ENCODE measurements around the gene DNM1. TPM values are rescaled to one million over a fixed set of nuclear protein-coding genes. Genes with fewer than 3 reads are reported as not detected.

The DNM1 gene
- total RNA-seq, 2 donors from 2014 or later = 13.0 to 29.0 TPM

DNA sequence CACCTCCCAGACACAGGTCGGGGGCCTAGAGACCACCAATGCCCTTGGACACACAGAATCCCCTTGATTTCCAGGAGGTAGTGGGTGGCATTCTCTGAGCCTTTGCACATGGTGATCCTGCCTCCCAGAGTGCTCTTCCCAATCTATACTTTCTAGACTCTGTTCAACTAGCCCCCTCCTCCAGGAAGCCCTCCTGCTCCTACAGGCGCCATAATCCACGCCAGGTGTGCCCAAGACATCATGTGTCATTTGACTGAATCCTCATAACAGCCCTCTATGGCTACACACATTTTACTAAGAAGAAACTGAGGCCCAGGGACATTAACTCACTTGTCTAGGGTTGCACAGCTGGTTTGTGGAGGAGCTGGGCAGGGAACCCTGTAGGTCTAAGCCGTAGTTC, 36.0 kb upstream of the DNM1 start:
- WGBS, 2 donors = 94 to 98% methylated on average over 4 of the region's 4 CpGs
- no peak overlapping the region for H3K27ac ChIP-seq
- no peak overlapping the region for H3K4me3 ChIP-seq
- H3K4me1 ChIP-seq = peaks cover 7% of the 10 kb centered on the region
- ATAC-seq (no peak), DNase-seq (no peak)
- TF ChIP-seq, protein P1, sequence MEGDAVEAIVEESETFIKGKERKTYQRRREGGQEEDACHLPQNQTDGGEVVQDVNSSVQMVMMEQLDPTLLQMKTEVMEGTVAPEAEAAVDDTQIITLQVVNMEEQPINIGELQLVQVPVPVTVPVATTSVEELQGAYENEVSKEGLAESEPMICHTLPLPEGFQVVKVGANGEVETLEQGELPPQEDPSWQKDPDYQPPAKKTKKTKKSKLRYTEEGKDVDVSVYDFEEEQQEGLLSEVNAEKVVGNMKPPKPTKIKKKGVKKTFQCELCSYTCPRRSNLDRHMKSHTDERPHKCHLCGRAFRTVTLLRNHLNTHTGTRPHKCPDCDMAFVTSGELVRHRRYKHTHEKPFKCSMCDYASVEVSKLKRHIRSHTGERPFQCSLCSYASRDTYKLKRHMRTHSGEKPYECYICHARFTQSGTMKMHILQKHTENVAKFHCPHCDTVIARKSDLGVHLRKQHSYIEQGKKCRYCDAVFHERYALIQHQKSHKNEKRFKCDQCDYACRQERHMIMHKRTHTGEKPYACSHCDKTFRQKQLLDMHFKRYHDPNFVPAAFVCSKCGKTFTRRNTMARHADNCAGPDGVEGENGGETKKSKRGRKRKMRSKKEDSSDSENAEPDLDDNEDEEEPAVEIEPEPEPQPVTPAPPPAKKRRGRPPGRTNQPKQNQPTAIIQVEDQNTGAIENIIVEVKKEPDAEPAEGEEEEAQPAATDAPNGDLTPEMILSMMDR (IDR thresholded peaks at IDR 0.05) = no peak
- TF ChIP-seq POLR2A (IDR thresholded peaks at IDR 0.05) = no peak
- intact Hi-C loops (cut with DNase I) = no loop called here
- H3K27me3 ChIP-seq = no peaks in the 10 kb centered on the region
- H3K9me3 ChIP-seq = no peaks in the 10 kb centered on the region
- H3K36me3 ChIP-seq (replicated peaks in 1 of 2; ENCODE audit: insufficient read depth in 1 of 2, low read depth in 2 of 2) = peaks cover 9 to 37% of the 10 kb centered on the region in 2 donors

DNA sequence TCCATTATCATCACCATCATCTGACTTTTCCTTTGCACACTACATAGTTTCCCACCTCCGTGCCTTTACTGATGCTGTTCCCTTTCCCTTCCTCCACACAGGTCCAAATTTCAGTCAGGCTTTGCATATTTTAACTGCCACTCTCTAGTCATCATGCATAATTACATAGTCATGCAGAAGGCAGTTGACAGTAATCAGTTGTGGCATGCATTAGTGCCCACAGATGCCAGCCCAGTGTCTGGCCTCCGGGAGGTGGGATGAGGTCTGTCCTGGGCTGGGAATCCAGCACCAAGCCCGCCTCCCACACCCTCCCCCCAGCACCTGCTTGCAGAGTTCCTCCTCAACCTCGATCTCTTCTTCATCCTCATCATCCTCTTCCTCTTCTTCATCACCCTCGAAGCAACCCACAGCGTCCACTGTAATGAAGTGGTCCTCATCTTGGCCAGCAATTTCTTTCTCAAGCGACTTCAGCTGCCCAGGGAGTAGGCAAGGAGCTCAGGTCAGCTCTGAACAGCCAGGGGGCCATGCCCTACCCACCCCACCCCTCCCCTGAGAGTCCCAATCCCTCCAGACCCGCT, 34.4 kb upstream of the DNM1 start:
- TF ChIP-seq, protein P1 (IDR thresholded peaks at IDR 0.05) = no peak
- TF ChIP-seq POLR2A (IDR thresholded peaks at IDR 0.05) = no peak
- no peak for ATAC-seq
- no peak overlapping the region for H3K4me3 ChIP-seq
- DNase-seq = no peak
- no peaks in the 10 kb centered on the region for H3K27me3 ChIP-seq
- no peaks in the 10 kb centered on the region for H3K9me3 ChIP-seq
- WGBS, 2 donors = 89 to 95% methylated on average over 8 of the region's 8 CpGs
- H3K27ac ChIP-seq = no peak overlapping the region
- intact Hi-C loops (cut with DNase I) = no loop called here
- peaks cover 9 to 36% of the 10 kb centered on the region in 2 donors for H3K36me3 ChIP-seq (replicated peaks in 1 of 2; ENCODE audit: insufficient read depth in 1 of 2, low read depth in 2 of 2)
- H3K4me1 ChIP-seq = no peaks in the 10 kb centered on the region

DNA sequence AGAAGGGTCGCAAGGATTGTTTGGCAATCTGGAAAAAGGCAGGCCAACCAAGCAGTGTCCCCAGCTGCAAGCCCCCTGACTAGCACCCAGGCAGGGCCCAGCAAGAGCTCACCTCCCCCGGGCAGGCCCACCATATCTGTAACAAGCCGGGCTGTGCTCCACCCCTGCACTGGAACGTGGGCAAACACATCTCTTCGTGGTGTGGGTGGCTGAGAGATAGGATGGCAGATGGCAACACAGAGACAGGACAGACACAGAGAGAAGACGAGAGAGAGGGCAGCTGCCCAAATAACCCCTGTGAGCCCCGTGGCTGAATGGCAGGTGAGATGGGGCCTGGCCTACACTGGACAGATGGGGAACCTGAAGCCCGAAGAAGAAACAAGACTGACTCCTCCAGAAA, 33.7 kb upstream of the DNM1 start:
- ATAC-seq (no peak), DNase-seq (no peak)
- Histone ChIP-seq H3K27me3 (no peaks in the 10 kb centered on the region), H3K9me3 (no peaks in the 10 kb centered on the region), H3K36me3 (replicated peaks in 1 of 2; ENCODE audit: insufficient read depth in 1 of 2, low read depth in 2 of 2) (peaks cover 9 to 33% of the 10 kb centered on the region in 2 donors), H3K27ac (no peak overlapping the region), H3K4me1 (no peaks in the 10 kb centered on the region), H3K4me3 (no peak overlapping the region)
- WGBS, 2 donors = 83 to 89% methylated on average over 7 to 8 of the region's 8 CpGs
- no peak for TF ChIP-seq POLR2A (IDR thresholded peaks at IDR 0.05)
- TF ChIP-seq, protein P1 (IDR thresholded peaks at IDR 0.05) = no peak
- intact Hi-C loops (cut with DNase I) = no loop called here

DNA sequence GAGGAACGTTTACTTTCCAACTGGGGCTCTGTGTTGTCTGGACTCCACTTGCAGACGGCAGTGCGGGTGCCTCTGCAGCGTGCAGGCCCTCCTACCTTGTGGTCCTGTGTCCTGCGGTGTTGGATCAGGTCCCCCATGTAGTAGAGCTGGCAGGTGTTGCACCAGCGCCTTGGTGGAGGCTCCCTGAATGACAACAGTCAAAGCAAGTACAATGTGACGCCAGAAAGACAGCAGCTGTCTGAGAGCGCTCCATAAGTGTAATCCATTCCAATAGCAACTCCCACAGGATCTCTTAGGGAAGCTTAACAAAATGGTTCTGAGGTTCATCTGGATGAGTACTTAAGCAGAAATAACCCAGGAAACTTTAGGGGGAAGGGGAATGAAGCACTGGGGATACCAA, 33.3 kb upstream of the DNM1 start:
- DNase-seq = no peak
- Histone ChIP-seq H3K27ac (no peak overlapping the region), H3K27me3 (no peaks in the 10 kb centered on the region), H3K9me3 (no peaks in the 10 kb centered on the region), H3K4me1 (no peaks in the 10 kb centered on the region), H3K4me3 (no peak overlapping the region), H3K36me3 (replicated peaks in 1 of 2; ENCODE audit: insufficient read depth in 1 of 2, low read depth in 2 of 2) (peaks cover 9 to 35% of the 10 kb centered on the region in 2 donors)
- no peak for TF ChIP-seq POLR2A (IDR thresholded peaks at IDR 0.05)
- TF ChIP-seq, protein P1 (IDR thresholded peaks at IDR 0.05) = no peak
- WGBS, 2 donors = 91 to 92% methylated on average over 7 to 8 of the region's 8 CpGs
- no peak for ATAC-seq
- intact Hi-C loops (cut with DNase I) = no loop called here

DNA sequence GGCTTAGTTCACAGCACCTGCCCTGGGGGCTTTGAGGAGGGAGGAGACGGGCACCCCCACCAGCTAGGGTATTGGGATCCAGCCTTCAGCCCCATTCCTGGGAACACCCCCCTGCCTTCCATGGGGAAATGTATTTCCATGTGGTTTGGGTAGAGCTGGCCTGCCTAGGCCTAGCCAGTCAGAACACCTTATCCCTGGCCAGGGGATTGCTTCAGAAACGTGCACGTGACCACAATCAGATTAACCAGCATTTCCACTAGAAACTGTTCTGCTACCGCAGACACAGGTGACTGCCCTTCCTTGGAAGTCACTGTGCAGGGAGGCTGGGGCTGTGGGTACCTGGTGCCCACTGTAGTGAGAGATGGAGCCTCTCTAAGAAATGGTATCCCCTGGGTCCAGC, 29.1 kb upstream of the DNM1 start:
- no peak overlapping the region for H3K4me3 ChIP-seq
- H3K9me3 ChIP-seq = no peaks in the 10 kb centered on the region
- no peaks in the 10 kb centered on the region for H3K4me1 ChIP-seq
- DNase-seq = no peak
- 81 to 100% methylated on average over 4 of the region's 4 CpGs for WGBS, 2 donors
- intact Hi-C loops (cut with DNase I) = no loop called here
- H3K27me3 ChIP-seq = no peaks in the 10 kb centered on the region
- TF ChIP-seq, protein P1 (IDR thresholded peaks at IDR 0.05) = no peak
- TF ChIP-seq POLR2A (IDR thresholded peaks at IDR 0.05) = no peak
- no peak overlapping the region for H3K27ac ChIP-seq
- ATAC-seq = no peak
- H3K36me3 ChIP-seq (replicated peaks in 1 of 2; ENCODE audit: insufficient read depth in 1 of 2, low read depth in 2 of 2) = peaks cover 23 to 29% of the 10 kb centered on the region in 2 donors
